Measurements from ENCODE around the gene LEMD2.

GRCh38 chr6:33759887-33760629, 28.9 kb downstream of the LEMD2 start:
- TF ChIP-seq POLR2AphosphoS5 (IDR thresholded peaks at IDR 0.05; ENCODE audit: borderline replicate concordance, low read depth, low read length) (no peak), EZH2 (IDR thresholded peaks at IDR 0.05) (no peak)

Measured in SK-N-MC (cell line).